ENCODE measurements around the gene TKFC. TPM values are rescaled to one million over a fixed set of nuclear protein-coding genes. Genes with fewer than 3 reads are reported as not detected.

TKFC gene
- total and polyA plus RNA-seq, 9 of the 15 experiments (the other 6 are each of a cell fraction or from before 2014, with no cell fraction given): 2.0 to 61.7 (median 28.5) TPM

DNA sequence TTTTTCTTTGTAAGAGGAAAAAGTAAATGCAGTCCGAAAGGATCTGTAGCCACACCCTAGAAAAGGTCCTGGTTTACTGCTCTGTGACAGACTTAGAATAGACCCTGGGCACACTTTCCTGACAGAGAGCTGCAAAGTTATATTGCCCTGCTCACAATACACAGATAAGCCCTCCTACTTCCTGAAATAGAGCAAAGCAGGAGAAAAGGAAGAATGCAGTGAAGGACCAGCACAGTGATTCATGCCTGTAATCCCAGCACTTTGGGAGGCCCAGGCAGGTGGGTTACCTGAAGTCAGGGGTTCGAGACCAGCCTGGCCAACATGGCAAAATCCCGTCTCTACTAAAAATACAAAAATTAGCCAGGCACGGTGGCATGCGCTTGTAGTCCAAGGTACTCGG is 26.5 kb downstream of the TKFC start:
- in situ Hi-C loops (cut with MboI) (no loop called here), intact Hi-C loops (cut with micrococcal nuclease) (no loop called here)
- H3K4me3 ChIP-seq: no peak overlapping the region; the same call in 1 of the 2 replicates
- no peaks in the 10 kb centered on the region for H3K9me3 ChIP-seq (replicated peaks; ENCODE audit: control insufficient read depth, insufficient read depth, low read depth, low read length)
- no TSS peak for BruUV-seq (replicated peaks)
- no peak overlapping the region for H2AFZ ChIP-seq (ENCODE audit: low read depth, low read length)
- no peaks in the 10 kb centered on the region for H4K20me1 ChIP-seq (replicated peaks; ENCODE audit: control insufficient read depth, insufficient read depth, low read length)
- peaks cover 21% of the 10 kb centered on the region for H3K36me3 ChIP-seq (ENCODE audit: control insufficient read depth, insufficient read depth, low read length)
- H3K27ac ChIP-seq (ENCODE audit: extremely low read depth, low read depth, low read length): peak overlapping the region; percentile 18; the same call in 1 of the 3 replicates
- FAIRE-seq (no peak), ATAC-seq (no peak), DNase-seq (ENCODE audit: extremely low read depth in 1 of 4, low spot score in 3 of 4) (no peak)
- POLR2A ChIA-PET: interaction anchor here (0.9 to 4.6 kb wide), 8 partner anchors 11 to 32 kb away, joined by 3 to 37 read pairs (median 22); partner anchors contain the start of genes DDB1 and TKFC
- CTCF ChIA-PET (ENCODE audit: low intra/inter-chr PET ratio): no interaction called here
- 29% methylated on average over 6 of the region's 6 CpGs for WGBS (ENCODE audit: insufficient coverage, low coverage, missing lambda C conversion rate)
- peak overlapping the region; percentile 58 to 71; a peak in 2 of 4 replicates for H3K9ac ChIP-seq (ENCODE audit: insufficient read depth in 1 of 2, low read depth in 2 of 2, low read length in 2 of 2)
- peak overlapping the region; percentile 75 for H3K4me2 ChIP-seq (ENCODE audit: insufficient read depth, low read length)
- no peaks in the 10 kb centered on the region for H3K9me1 ChIP-seq (ENCODE audit: control insufficient read depth, insufficient read depth, low read length)
- no peaks in the 10 kb centered on the region for H3K27me3 ChIP-seq (ENCODE audit: control insufficient read depth in 2 of 2, insufficient read depth in 2 of 2, low read length in 2 of 2)
- H3K79me2 ChIP-seq (ENCODE audit: control insufficient read depth, insufficient read depth, low read length): peaks cover 52% of the 10 kb centered on the region
- H3K4me1 ChIP-seq (replicated peaks in 1 of 2; ENCODE audit: control insufficient read depth in 2 of 2, insufficient read depth in 2 of 2, low read length in 2 of 2): peaks cover 24 to 33% of the 10 kb centered on the region in 2 experiments
- TF ChIP-seq ADNP (tag; IDR thresholded peaks at IDR 0.05): peak; percentile 52; the same call in 1 of the 2 replicates
- peak in 1 of 2 experiments; percentile 18; a peak in 1 of 4 replicates for TF ChIP-seq KDM1A (IDR thresholded peaks at IDR 0.05)
- TF ChIP-seq HDAC1 (IDR thresholded peaks at IDR 0.05): peak in 1 of 2 experiments; percentile 39; a peak in 1 of 4 replicates
- no peak for TF ChIP-seq CREM (IDR thresholded peaks at IDR 0.05; ENCODE audit: low read depth)
- TF ChIP-seq THAP12 (CRISPR knock-in tag; IDR thresholded peaks at IDR 0.05): no peak
- TF ChIP-seq LARP7 (IDR thresholded peaks at IDR 0.05): no peak
- TF ChIP-seq, protein P1, sequence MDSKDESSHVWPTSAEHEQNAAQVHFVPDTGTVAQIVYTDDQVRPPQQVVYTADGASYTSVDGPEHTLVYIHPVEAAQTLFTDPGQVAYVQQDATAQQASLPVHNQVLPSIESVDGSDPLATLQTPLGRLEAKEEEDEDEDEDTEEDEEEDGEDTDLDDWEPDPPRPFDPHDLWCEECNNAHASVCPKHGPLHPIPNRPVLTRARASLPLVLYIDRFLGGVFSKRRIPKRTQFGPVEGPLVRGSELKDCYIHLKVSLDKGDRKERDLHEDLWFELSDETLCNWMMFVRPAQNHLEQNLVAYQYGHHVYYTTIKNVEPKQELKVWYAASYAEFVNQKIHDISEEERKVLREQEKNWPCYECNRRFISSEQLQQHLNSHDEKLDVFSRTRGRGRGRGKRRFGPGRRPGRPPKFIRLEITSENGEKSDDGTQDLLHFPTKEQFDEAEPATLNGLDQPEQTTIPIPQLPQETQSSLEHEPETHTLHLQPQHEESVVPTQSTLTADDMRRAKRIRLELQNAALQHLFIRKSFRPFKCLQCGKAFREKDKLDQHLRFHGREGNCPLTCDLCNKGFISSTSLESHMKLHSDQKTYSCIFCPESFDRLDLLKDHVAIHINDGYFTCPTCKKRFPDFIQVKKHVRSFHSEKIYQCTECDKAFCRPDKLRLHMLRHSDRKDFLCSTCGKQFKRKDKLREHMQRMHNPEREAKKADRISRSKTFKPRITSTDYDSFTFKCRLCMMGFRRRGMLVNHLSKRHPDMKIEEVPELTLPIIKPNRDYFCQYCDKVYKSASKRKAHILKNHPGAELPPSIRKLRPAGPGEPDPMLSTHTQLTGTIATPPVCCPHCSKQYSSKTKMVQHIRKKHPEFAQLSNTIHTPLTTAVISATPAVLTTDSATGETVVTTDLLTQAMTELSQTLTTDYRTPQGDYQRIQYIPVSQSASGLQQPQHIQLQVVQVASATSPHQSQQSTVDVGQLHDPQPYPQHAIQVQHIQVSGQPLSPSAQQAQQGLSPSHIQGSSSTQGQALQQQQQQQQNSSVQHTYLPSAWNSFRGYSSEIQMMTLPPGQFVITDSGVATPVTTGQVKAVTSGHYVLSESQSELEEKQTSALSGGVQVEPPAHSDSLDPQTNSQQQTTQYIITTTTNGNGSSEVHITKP (IDR thresholded peaks at IDR 0.05; ENCODE audit: partially characterized antibody): no peak
- TF ChIP-seq ZNF431 (CRISPR knock-in tag; IDR thresholded peaks at IDR 0.05): no peak
- TF ChIP-seq MED1 (CRISPR knock-in tag; IDR thresholded peaks at IDR 0.05; ENCODE audit: borderline replicate concordance): no peak
- TF ChIP-seq ZZZ3 (IDR thresholded peaks at IDR 0.05): no peak
- TF ChIP-seq HOMEZ (CRISPR knock-in tag; IDR thresholded peaks at IDR 0.05): no peak
- TF ChIP-seq SMAD2 (IDR thresholded peaks at IDR 0.05; ENCODE audit: low read depth, low read length): no peak
- no peak for TF ChIP-seq JUN (IDR thresholded peaks at IDR 0.05; ENCODE audit: borderline replicate concordance, low read depth, low read length)
- no peak for TF ChIP-seq JUN (CRISPR knock-in tag; IDR thresholded peaks at IDR 0.05; ENCODE audit: borderline replicate concordance)
- no peak for TF ChIP-seq POLR2G (IDR thresholded peaks at IDR 0.05; ENCODE audit: low read depth, low read length)
- TF ChIP-seq ARID1B (IDR thresholded peaks at IDR 0.05): 0 out of 2 replicates have a peak, but pooled peaks have one; percentile 44
- no peak for TF ChIP-seq CC2D1A (IDR thresholded peaks at IDR 0.05)

Measured in K562 (cell line).